Embryonic facial prominence (tissue), 1 donor: ENCODE results near the gene CACHD1.

Experiments used
- DNase-seq: peaks from one replicate; pipeline ENCODE4 v3.0.0-alpha.2; 2016; ENCODE audit errors: extremely low spot score

CACHD1 gene

DNA sequence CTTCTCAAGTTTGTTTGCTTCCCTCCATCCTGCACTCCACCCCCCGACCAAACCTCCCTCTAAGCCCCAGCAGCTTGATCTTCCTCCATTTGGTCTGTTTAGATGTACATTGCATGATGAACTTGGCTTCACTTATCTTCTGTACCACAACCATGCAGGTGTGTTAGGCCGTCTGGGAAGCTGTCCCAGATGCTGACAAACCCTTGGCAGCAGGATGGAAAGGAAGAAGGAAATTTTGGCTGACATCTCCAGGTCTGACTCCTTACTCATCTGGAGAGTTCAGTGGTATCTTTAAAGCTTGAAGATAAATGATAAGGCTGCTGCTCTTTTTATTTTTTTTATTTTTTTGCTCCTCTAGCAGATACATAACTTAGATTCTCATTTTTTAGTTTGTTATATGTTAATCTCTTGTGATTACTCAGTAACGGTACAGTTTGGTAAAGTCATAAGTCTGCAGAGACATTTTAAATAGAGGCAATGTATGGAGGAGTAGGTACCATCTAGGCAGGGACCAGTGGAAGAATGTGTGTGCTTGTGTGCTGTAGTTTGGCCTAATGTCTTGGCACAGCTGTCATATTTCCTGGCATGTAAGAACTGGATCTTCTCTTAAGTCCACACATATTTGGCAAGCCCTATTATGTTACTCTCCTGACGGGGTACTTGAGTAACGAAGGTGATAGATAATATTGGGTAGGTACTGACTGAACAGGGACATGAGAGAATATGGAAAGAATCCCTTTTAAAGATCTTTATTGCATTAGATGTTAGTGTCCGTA is 79.7 kb downstream of the CACHD1 start:
- DNase-seq = no peak

DNA sequence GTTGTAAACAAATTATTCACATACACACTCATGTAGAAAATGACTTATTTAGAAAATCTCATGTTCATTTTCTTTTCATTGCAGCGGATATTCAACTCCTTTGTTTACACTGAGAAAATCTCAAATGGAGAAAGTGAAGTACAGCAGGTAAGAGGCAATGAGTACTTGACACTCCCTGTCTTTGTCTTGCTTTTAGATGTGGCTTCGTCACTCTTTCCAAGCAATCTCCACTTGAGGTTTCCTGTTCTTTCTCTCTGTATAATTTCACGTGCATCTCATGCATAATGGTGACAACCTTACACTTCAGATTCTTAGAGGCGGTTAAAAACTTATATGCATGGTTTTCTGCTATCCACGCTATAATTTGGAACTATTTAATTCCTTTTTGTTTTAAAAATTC is 80.6 kb downstream of the CACHD1 start:
- DNase-seq = no peak

DNA sequence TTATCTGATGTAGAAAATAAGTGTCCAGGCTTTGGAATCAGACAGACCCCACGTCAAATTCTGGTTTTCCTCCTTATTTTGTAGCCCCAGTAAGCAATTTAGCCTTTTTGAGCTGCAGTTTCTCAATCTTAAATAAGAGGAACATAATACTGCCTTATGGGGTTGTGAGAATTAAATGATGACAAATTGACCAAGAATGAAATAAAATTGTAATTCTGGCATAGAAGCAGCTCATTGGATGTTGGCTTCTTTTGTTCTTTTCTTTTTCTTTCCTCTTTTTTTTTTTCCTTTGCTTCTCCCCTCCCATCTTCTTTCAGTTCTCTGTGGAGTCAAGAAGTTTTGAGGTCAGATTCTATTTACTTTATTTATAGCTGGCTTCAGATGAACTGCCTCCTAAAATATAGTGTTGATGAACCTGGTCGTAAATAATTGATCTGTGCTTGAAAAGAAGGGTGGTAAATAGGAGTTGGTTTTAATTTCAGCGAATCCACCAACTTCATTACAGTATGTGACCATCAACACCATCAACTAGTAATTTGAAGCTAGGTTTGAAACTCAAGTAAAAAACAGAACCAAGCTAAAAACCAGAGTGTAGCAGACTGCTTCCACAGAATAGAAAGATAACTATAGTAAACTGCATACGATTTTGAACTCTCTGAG is 81.1 kb downstream of the CACHD1 start:
- DNase-seq = no peak

DNA sequence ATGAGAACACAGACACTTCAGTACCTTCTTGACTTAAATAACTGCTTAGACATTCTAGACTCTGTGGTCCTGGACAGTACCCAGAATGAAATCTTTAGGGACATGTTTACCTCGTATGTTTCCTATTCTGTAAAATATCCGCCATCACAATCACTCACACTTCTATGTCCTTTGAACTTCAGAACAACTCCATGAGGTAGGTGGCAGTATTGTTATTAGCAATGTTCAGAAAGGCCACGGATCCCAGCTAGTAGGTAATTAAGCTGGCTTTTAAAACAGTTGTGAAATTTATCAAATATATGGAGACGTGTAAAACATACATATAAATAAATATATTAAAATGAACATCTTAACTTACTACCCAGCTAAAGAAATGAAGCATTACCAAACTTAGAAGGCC is 83.4 kb downstream of the CACHD1 start:
- no peak for DNase-seq

DNA sequence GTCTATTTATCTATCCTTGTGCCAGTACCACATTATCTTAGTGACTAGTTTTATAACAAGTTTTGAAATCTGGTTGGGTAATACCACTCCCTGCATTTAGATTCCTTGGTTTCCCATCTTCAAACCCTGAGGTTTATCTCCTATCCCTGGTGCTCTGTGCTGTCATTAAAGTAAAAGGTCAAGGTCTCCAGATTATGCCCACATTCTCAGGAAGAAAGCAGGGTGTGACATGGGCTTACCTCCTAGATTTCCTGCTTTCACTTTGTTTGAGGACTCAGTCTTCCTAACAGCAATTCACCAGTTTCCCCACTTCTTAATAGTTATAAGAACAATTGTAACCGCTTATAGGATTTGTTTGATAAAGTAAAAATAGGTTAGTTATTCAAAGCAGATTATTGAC is 86.0 kb downstream of the CACHD1 start:
- no peak for DNase-seq

DNA sequence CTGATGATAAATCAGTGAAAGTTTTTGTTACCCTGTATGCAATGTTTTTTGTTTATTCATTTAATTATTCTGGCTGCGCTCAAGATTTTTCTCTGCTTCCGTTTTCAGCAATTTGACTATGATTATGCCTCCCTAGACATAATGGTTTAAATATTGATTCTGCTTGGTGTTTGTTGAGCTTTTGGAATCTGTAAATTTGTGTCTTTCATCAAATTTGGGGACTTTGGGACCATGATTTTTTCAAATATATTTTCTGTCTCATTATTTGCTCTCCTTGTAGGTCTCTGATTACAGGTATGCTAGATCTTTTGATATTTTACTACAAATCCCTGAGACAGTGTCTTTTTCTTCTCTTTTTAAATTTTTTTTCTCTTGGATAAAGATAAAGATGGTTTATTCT is 92.1 kb downstream of the CACHD1 start:
- DNase-seq = no peak

DNA sequence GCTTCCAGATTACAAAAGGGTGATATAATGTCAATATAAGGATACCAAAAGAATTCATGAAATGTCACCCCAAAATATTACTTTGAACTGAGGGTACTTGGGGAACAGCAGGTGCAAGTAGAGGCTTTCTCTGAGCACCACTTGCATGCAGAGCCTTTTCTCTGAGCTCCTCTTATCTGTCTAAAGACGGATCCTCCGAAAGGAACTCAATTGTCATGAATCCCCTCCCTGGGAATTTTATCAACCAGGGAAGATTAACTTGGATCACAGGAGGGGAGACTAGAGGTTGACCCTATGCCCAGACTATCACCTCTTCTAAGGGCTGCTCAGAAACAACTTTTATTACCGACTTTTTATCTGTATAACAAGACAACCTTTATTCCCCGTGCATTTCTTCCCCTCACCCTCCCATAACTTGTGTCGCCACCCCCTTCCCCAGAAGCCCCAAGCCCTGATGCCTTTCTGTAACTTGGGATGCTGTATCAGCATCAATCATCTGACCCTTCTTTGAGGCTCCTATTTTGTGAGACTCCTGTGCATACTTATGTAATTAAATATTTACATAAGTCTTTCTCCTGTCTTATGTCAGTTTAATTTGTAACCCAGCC is 94.1 kb downstream of the CACHD1 start:
- no peak for DNase-seq

DNA sequence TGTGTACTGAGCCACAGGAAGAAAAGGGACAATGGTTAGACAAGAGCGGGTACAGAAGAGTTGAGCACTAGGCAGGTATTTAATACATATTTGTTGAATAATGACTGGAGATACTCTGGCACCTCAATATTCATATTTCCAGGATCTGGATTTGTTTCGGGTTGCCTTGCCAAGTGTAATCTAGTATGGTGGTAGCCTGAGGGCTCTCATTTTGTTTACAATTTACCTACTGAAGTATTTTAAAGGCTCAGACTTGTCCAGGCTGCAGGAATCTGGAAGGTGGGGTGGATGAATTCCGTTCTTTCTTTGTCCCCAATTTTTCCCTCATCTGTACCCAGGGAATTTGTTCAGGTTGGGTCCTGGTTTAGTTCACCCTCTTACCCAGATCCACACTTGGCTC is 95.0 kb downstream of the CACHD1 start:
- no peak for DNase-seq

DNA sequence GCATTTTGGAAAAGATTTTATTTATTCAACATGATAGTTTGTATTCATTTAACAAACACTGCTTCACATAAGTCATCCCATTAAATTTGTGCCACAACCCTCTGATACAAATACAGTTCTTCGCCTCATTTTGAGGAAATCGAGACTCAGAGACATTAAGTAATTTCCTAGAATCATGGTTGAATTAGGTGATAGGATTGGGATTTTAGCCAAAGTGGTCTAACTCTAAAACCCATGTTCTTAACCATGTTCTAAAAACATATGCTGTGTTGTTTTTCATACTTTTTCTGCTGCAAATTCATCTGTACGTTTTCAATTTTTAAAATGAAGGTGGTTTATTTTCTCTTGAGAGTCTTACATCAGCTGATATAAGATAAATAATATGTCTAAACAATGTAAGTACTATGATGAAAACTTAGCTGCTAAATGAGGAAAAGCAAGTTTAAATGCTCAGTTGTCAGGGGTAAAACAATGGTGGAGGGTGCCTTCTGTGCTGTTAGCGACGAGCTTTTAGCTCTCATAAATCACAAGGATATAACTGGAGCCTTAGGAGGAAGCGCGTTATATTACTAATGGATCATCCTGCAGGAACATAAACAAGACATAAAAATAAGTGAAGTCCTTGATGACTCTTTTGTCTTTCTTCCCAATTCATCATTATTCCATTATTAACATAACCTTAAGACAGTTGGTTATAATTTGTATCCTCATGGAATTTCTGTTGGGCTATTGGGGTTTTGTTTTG is 97.7 kb downstream of the CACHD1 start:
- no peak for DNase-seq

DNA sequence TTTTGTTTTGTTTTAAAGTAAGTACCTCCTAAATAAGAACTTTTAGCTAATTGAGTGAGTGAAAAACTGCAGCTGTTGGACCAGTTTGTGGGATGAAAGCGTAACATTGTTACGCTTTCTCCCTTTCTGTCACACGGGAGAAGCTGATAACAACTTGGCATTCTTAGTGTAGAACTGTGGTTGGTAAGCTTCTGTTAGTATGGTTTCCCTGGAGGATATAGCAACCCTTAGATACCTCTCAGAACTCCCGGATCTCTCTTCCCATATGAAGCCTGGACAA is 98.2 kb downstream of the CACHD1 start:
- no peak for DNase-seq

DNA sequence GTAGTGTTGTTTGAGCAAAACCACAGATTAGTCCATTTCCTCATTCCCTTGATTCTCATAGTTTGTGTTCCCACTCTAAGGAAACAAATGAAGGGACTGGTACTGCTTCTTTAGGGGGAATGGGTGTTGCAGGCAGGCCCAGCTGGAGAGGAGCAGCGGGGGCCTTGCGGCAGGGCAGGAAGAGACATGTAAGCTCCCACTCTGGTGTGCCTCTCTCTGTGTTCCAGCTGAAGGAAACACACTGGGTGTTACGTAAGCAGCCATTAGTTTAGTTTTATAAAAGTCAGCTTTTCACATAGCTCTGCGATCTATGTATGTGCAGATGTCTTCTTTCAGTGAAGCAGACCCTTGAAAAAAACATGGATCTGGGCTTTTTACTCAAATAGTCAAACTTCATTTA is 99.5 kb downstream of the CACHD1 start:
- no peak for DNase-seq

DNA sequence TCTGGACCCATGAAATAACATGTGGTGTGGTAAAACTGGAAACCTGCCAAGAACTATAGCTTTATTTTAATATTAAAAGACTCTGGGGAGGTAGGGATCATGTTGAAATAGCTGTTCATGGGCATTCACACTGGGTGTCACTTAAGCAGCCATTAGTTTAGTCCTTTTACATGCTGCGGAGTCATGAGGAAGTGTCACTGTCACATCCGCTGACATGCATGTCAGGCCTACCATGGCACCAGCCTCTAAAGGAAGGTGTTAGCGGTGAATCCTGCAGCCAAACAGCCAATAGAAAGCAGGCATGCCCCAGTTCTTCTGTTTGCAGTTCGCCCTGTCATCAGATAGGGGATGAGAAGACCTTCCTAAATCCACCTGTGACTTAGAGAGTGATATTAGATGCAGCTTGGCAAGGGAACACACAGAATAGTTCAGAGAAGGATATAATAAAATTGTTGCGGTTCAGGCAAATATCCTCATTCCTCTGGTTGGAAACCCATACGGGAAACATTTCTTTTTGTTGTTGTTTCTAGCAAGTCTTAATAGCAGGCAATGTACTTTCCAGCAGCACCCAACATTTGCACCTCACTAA is 100.4 kb downstream of the CACHD1 start:
- DNase-seq = no peak

DNA sequence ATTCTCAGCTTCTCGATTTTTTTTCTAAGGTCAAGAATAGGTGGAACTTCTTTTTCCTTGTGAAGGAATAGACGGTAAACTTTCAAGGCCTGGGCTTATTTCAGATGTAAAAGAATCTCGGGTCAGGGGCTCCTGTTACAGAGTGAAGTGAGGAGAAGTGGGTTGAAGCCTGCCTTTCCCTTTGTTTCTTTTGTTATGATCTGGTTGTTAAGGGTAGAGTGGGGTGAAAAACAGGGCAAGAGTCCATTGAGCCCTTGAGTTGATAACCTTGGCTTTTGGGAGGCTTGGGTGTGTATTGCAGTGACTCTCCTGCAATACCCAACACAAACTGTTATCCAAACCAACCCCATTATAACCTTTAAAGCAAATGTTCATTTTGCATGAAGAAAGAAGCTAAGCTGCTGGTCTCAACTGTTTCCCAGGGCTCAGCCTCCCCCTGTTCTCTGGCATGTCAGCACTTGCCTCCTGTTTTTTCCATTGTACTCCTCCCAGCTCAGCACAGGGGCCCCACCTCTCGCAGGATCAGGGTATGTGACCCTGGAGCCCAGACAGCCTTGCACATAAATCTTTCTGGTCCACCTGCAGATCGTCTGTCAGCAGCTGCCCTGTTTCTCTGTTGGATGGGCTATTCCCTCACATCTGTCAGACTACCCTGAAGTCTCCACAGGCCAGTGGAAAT is 102.4 kb downstream of the CACHD1 start:
- no peak for DNase-seq

DNA sequence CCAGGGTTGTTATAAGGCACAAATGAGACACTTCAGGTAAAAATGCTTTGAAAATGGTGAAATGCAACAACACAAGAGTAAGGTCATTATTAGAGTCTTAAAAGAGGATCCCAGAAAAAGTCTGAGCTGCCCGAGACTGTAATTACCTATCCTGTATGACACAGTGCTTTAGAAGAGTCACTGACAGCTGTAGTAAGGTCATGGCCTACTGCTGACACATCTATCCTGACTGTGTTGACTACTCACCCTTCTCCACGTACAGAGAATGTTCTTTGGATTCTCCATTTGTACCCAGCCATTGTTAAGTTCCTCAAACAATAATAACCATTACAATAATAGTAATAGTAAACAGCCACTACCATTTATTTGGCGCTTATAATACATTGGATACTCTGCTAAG is 104.4 kb downstream of the CACHD1 start:
- no peak for DNase-seq

DNA sequence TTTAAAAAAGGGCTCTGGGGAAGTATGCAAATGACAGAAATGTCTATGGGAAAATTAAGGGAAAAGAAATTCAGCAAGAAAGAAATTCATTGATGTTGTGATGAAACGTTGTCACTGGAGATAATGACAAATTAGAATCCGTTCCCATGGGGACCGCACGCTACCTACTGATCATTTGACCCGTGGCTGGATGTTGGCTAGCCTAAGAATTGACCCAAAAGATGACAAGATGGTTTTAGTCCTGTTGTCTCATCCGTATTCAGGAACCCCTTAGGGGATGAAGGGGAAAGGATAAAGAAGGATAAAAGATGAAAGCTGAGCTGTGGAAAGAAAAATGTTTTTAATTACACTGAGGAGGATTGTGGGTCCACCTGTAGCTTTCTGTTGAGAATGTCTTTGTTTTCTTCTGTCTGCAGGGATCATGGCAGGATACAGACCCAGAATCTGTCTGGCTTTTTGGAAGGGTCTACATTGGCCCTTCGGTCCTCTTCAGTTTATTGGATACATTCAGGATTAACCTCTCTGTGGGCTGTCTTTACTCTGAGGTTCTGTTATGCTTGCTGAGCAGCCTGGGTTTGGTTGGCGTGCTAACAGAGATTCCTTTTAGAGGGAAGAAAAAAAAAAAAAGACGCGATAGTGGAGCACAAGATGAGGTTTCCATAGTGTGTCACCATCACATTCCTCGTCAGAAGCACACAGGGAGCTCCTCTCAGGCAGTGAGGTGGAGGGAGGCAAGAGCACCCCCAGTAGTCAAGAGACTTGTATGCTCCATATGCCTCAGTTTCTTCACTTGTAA is 106.2 kb downstream of the CACHD1 start:
- no peak for DNase-seq

DNA sequence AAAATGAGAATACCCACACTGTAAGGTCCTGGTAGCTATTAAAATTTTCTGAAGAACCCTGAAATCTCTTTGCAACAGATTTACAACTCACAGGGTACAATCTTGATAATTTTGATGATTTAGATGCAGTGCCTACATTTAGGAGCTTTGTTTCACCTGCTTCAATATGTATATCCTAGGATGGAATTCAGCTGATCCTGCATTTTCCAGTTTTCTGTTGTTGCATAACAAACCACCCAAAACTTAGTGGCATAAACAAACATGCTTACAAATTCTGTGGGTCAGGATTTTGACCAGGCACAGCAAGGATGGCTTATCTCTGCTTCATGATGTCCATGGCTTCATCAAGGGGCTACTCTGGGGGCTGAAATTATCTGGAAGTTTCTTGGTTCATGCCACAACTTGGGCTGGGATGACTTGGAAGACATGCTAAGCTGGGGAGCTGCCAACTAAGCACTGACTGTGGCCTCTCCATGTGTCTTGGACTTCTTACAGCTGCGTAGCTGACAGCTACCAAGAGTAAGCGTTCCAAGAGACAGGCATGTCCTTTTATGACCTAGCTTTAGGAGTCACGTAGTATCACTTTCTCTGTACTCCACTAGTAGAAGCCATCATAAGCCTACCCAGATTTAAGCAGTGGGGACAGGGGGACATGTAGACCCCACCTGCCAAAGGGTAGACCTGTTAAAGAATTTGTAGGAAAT is 108.5 kb downstream of the CACHD1 start:
- no peak for DNase-seq

DNA sequence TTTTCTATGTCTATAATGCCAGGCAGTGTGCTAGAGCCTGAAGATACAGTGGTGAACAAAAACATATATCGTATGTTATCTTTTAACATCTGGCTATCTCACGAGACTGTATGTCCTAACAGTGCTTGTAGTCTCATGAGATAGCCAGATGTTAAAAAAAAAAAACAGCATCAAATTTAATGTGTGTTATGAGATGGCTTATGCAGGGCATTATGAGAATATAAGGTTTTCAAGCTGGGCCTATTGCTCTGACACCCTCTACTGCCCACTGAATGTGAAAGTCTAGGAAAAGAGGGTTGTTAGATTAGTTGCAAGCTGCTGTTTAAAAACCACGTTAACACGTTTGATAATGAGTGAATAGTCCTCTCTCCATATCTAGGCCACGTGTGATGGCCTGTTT is 109.8 kb downstream of the CACHD1 start:
- no peak for DNase-seq

DNA sequence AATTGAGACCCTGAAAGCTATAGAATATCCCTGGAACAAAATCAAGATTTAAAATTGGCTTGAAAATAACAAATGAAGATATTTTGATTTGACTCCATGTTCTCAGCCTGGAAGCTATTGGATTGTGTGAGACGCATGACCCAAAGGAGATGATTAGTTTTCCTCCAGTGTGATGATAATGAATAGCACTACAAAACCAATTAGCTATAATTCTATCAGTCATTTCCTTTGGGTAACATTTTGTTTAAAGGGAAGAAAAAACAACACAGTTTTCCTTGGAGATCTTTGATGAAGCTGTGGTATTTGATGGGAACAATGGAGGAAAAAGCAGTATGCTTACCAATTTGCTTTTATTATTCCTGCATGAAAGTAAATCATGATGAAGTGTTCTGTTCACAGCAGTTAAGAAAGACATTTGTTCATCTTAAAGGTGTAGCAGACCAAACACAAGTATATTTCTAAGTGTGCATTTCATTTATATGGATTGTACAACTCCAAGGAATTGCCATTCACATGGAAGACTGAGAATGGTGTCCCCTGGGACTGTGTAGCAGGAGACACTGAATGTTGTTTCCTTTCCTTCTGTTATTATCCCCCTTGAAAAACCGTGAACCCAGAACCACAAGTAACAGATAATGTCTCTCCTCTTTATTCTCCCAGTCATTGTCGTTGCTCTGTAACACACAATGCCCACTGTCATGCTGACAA is 111.4 kb downstream of the CACHD1 start:
- no peak for DNase-seq

DNA sequence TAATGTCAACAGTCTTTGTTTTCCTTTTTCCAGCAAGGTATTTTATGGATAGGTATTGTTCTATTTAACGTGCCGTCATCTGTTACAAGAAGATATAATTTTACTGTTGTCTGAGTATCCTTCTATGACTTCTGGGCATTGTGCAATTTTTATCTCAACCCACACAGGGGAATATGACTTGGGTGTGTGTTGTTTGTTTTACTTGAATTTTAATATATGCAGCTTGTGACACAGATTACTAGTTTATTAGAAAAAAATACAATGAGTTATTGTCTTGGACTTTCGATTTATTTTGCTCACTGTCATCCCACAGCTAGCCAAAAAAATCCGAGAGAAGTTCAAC is 111.9 kb downstream of the CACHD1 start:
- no peak for DNase-seq

DNA sequence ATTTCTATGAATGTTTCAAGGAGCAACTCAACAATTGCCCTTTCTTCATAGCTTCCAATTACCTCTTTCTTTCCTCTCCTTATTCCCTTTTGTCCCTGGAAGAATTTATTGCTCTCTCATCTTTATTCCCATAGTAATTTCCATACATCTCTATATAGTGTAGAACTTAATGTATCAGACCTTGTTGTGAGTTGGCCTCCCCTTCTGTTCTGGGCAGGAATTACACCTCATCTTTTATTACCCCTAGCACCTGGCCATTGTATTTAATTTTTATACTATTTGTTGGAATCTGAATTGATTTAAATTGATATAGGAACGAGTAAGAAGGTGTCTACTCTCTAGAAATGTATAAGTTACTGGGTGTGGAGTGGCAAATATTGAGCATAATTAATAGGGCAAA is 114.5 kb downstream of the CACHD1 start:
- no peak for DNase-seq
